SK-N-SH treated with all-trans-retinoic acid at 6 μM for 48 hours (cell line): Measurements from ENCODE around the gene RSPH9.

Experiments
- ATAC-seq: fragments of 200-7000 bp; cut with Tn5 transposase; 3 replicates; pipeline ENCODE4 v1.9.1; 2020; ENCODE audit warnings: mild to moderate bottlenecking, moderate library complexity
- ARNTL ChIP-seq: fragments of 450-650 bp; formaldehyde crosslinking; IDR thresholded peaks from 2 replicates; pipeline ENCODE4 v1.5.0; 2020; ENCODE audit warnings: low read depth, mild to moderate bottlenecking, moderate library complexity, borderline replicate concordance
- CREB5 ChIP-seq: fragments of 250-450 bp; sonication (Bioruptor Pico); IDR thresholded peaks from 2 replicates; pipeline ENCODE4 v1.5.1; 2020; ENCODE audit warnings: low read depth, mild to moderate bottlenecking, moderate library complexity
- CSDC2 ChIP-seq: fragments of 250-450 bp; sonication (Bioruptor Pico); IDR thresholded peaks from 2 replicates; pipeline ENCODE4 v1.5.0; 2020; ENCODE audit warnings: mild to moderate bottlenecking, moderate library complexity
- ESRRG ChIP-seq: fragments of 250-450 bp; sonication (Bioruptor Pico); IDR thresholded peaks from 2 replicates; pipeline ENCODE4 v1.6.1; 2021; ENCODE audit warnings: mild to moderate bottlenecking
- GLIS3 ChIP-seq: fragments of 250-450 bp; sonication (Bioruptor Pico); IDR thresholded peaks from 2 replicates; pipeline ENCODE4 v1.5.0; 2020; ENCODE audit warnings: mild to moderate bottlenecking, moderate library complexity
- OSR1 ChIP-seq: fragments of 250-450 bp; sonication (Bioruptor Pico); IDR thresholded peaks from 2 replicates; pipeline ENCODE4 v1.8.0; 2022; ENCODE audit warnings: moderate library complexity, mild to moderate bottlenecking, inconsistent platforms
- PPARA ChIP-seq: fragments of 250-450 bp; sonication (Bioruptor Pico); IDR thresholded peaks from 2 replicates; pipeline ENCODE4 v1.5.0; 2020; ENCODE audit warnings: mild to moderate bottlenecking, borderline replicate concordance
- RARB ChIP-seq: fragments of 250-450 bp; sonication (Bioruptor Pico); IDR thresholded peaks from 2 replicates; pipeline ENCODE4 v1.8.0; 2021; ENCODE audit warnings: mild to moderate bottlenecking, moderate library complexity
- SNAI2 ChIP-seq: fragments of 250-450 bp; sonication (Bioruptor Pico); IDR thresholded peaks from 2 replicates; pipeline ENCODE4 v1.5.0; 2020; ENCODE audit warnings: mild to moderate bottlenecking, moderate library complexity
- TCF4 ChIP-seq: fragments of 250-450 bp; sonication (Bioruptor Pico); IDR thresholded peaks from 2 replicates; pipeline ENCODE4 v1.8.0; 2021; ENCODE audit warnings: mild to moderate bottlenecking, moderate library complexity, borderline replicate concordance
- TOX ChIP-seq: fragments of 250-450 bp; sonication (Bioruptor Pico); IDR thresholded peaks from 2 replicates; pipeline ENCODE4 v1.8.0; 2021; ENCODE audit warnings: mild to moderate bottlenecking, moderate library complexity, borderline replicate concordance
- TSHZ2 ChIP-seq: fragments of 250-450 bp; sonication (Bioruptor Pico); IDR thresholded peaks from 2 replicates; pipeline ENCODE4 v1.5.0; 2020; ENCODE audit warnings: mild to moderate bottlenecking, moderate library complexity
- ZC3H10 ChIP-seq: fragments of 250-450 bp; sonication (Bioruptor Pico); IDR thresholded peaks from 2 replicates; pipeline ENCODE4 v1.5.1; 2021; ENCODE audit warnings: mild to moderate bottlenecking, moderate library complexity
- ZFP3 ChIP-seq: fragments of 250-450 bp; sonication (Bioruptor Pico); IDR thresholded peaks from 2 replicates; pipeline ENCODE4 v1.5.0; 2020; ENCODE audit warnings: mild to moderate bottlenecking, moderate library complexity
- ZFP30 ChIP-seq: fragments of 450-650 bp; formaldehyde crosslinking; IDR thresholded peaks from 2 replicates; pipeline ENCODE4 v1.5.0; 2022; ENCODE audit warnings: mild to moderate bottlenecking, moderate library complexity
- ZNF565 ChIP-seq: fragments of 450-650 bp; formaldehyde crosslinking; conservative IDR thresholded peaks from 2 replicates; pipeline ENCODE4 v1.5.0; 2020; ENCODE audit warnings: low read depth, mild to moderate bottlenecking, moderate library complexity
- ZNF70 ChIP-seq: fragments of 450-650 bp; formaldehyde crosslinking; IDR thresholded peaks from 2 replicates; pipeline ENCODE4 v1.5.0; 2020; ENCODE audit warnings: mild to moderate bottlenecking, moderate library complexity
- ZNF8 ChIP-seq: fragments of 450-650 bp; formaldehyde crosslinking; IDR thresholded peaks from 2 replicates; pipeline ENCODE4 v1.5.0; 2020; ENCODE audit warnings: mild to moderate bottlenecking, moderate library complexity
- TF ChIP-seq, protein P1 (sequence below): fragments of 250-450 bp; sonication (Bioruptor Pico); IDR thresholded peaks from 2 replicates; pipeline ENCODE4 v1.5.1; 2021; ENCODE audit warnings: mild to moderate bottlenecking, moderate library complexity
- TF ChIP-seq, protein P2 (sequence below): fragments of 250-450 bp; sonication (Bioruptor Pico); IDR thresholded peaks from 2 replicates; pipeline ENCODE4 v1.8.0; 2020; ENCODE audit warnings: mild to moderate bottlenecking, moderate library complexity, borderline replicate concordance

Gene RSPH9

DNA sequence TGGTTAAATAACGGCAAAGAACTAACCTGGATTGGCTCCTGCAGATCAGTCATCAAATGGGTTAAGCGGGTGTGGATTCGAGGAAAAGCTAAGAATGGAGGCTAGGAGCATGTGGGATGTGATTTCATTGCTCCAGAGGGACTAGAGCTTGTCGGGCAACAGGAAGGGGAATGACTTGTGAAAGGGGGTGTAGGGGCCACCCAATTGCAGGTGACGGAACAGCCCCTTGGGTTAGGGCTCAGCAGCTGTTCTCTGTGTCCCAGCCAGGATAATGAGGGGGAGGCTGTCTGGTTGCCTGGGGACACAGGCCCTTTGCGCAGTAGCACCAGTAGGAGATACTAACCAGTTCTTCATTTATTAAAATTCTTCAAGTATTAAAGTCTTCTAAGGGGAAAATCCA lies 67.7 kb downstream of the RSPH9 start:
- no peak for ATAC-seq
- no peak for TF ChIP-seq ZNF565 (CRISPR knock-in tag)
- TF ChIP-seq ESRRG (CRISPR knock-in tag): no peak
- no peak for TF ChIP-seq ZFP30
- TF ChIP-seq GLIS3: no peak
- TF ChIP-seq TOX (CRISPR knock-in tag): no peak
- TF ChIP-seq ARNTL (CRISPR knock-in tag): no peak
- no peak for TF ChIP-seq SNAI2 (CRISPR knock-in tag)
- no peak for TF ChIP-seq CSDC2 (CRISPR knock-in tag)
- no peak for TF ChIP-seq ZC3H10 (CRISPR knock-in tag)
- no peak for TF ChIP-seq ZFP3 (CRISPR knock-in tag)
- TF ChIP-seq RARB (CRISPR knock-in tag): no peak
- no peak for TF ChIP-seq ZNF70 (CRISPR knock-in tag)
- TF ChIP-seq ZNF8 (CRISPR knock-in tag): no peak
- TF ChIP-seq, protein P1, sequence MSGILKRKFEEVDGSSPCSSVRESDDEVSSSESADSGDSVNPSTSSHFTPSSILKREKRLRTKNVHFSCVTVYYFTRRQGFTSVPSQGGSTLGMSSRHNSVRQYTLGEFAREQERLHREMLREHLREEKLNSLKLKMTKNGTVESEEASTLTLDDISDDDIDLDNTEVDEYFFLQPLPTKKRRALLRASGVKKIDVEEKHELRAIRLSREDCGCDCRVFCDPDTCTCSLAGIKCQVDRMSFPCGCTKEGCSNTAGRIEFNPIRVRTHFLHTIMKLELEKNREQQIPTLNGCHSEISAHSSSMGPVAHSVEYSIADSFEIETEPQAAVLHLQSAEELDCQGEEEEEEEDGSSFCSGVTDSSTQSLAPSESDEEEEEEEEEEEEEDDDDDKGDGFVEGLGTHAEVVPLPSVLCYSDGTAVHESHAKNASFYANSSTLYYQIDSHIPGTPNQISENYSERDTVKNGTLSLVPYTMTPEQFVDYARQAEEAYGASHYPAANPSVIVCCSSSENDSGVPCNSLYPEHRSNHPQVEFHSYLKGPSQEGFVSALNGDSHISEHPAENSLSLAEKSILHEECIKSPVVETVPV (CRISPR knock-in tag): no peak
- no peak for TF ChIP-seq OSR1 (CRISPR knock-in tag)
- TF ChIP-seq TSHZ2: no peak
- no peak for TF ChIP-seq CREB5 (CRISPR knock-in tag)
- TF ChIP-seq, all 23 proteins: peak for 0

DNA sequence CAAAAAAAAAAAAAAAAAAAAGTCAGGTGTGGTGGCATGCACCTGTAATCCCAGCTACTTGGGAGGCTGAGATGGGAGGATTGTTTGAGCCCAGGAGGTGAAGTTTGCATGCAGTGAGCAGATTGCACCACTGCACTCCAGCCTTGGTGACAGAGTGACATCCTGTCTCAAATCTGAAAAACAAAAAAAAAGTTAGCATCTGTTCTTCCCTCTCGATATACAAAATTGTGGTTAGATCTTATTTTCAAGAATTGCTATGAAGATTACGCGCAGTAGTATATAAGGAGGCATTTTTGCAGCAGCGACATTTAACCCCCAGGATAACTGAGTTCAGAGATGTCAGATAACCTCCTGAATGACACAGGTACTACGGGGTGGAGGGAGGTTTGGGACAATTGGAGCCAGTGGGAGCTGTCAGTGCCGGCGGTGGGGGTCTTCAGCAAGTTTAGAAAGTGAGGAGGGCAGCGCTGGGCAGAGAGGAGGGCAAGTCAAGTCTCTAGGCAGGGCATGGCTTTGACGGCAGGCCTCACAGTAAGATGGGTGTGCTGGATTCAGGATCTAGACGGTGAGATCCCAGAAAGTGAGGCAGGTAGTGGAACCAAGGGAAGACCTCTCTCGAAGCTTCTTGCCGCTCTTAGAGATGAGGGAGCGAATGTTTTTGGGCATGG lies 68.9 kb downstream of the RSPH9 start:
- no peak for ATAC-seq
- TF ChIP-seq PPARA (CRISPR knock-in tag) (no peak), CREB5 (CRISPR knock-in tag) (no peak), CSDC2 (CRISPR knock-in tag) (no peak), GLIS3 (no peak), ZNF565 (CRISPR knock-in tag) (no peak), TCF4 (CRISPR knock-in tag) (no peak), ZNF70 (CRISPR knock-in tag) (no peak), TOX (CRISPR knock-in tag) (no peak)

DNA sequence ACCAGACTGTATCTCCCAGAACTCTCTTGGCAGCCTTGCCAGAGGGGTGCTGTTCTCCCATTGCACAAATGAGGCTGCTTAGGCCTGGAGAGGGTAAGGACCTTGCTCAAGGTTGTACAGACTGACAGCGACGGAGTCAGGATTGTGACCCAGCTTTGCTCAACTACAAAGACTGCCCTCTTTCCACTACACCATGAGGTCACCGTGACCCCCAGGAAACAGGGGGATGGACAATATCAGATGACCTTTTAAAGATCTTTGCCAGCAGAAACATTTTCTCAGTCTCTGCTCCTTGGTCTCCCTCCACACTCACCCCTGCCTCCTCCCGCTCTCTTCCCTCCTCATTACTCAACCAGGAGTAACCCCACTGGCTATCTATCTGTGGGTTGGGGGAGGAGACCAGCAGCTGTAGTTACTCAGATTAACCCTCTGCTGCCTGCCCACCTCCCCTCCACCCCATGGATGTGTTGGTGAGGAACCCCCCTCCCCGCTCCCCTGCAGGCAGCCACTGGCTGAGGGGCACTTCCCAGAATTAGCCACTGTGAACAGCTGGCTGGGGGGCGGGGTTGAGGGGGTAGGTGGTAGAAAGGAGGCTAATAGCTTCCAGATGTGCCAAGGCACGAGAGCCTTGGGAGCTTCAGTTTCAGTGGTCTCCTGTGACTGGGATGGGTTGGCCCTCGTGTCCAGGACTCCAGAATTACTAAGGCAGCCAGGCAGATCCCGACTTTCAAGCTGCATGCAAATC lies 69.6 kb downstream of the RSPH9 start:
- TF ChIP-seq TCF4 (CRISPR knock-in tag): 0 out of 2 replicates have a peak, but pooled peaks have one; percentile 20
- TF ChIP-seq, protein P2, sequence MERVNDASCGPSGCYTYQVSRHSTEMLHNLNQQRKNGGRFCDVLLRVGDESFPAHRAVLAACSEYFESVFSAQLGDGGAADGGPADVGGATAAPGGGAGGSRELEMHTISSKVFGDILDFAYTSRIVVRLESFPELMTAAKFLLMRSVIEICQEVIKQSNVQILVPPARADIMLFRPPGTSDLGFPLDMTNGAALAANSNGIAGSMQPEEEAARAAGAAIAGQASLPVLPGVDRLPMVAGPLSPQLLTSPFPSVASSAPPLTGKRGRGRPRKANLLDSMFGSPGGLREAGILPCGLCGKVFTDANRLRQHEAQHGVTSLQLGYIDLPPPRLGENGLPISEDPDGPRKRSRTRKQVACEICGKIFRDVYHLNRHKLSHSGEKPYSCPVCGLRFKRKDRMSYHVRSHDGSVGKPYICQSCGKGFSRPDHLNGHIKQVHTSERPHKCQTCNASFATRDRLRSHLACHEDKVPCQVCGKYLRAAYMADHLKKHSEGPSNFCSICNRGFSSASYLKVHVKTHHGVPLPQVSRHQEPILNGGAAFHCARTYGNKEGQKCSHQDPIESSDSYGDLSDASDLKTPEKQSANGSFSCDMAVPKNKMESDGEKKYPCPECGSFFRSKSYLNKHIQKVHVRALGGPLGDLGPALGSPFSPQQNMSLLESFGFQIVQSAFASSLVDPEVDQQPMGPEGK (CRISPR knock-in tag): no peak

More for the DNA sequence above, 69.6 kb downstream of the RSPH9 start:
- ATAC-seq: no peak
